ENCODE measurements around the gene MYL9.
"Not testable (repeated sequence)": the region's sequence is repeated elsewhere in the genome, so short reads cannot be mapped to it uniquely, and the experiment has no call there.

The MYL9 gene

DNA sequence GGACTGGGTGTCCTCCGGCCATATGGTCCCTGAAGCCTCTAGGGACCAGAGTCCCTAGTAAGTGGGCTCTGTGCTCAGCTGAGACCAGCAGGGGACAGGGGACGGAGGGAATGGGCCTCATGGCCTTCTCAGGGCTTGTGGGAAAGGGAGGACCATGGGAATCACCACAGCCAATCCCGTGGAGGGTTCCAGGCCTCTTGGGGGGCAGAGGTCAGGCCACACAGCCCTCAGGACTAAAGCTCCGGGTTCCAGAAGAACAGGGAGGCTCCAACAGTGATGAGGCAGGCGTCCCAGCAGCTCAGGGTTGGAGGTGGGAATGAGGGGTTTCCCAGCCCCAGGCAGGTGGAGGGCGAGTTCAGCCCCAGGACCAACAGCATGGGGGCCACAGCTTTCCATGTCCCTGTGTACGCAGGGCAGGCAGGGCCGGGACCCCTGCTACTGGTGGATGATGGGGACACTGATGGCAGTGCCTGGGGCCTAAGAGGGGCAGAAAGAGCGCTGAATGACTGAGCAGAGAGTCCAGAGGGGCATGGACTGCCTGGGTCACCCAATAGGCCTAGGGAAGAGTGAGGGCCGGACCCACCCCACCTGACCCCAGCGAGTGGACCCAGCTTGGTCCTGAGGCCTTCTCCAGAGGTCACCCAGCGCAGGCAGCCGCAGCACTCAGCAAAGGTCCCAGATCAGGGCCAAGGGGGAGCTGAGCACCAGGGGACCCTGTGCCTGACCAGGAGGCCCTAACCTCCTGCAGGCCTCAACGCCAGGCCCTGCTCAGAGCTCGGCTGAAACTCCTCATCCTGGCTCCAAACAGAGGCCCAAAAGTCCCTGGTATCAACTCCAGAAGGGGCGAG, 8.8 kb downstream of the MYL9 start:
- TF ChIP-seq, protein P1, sequence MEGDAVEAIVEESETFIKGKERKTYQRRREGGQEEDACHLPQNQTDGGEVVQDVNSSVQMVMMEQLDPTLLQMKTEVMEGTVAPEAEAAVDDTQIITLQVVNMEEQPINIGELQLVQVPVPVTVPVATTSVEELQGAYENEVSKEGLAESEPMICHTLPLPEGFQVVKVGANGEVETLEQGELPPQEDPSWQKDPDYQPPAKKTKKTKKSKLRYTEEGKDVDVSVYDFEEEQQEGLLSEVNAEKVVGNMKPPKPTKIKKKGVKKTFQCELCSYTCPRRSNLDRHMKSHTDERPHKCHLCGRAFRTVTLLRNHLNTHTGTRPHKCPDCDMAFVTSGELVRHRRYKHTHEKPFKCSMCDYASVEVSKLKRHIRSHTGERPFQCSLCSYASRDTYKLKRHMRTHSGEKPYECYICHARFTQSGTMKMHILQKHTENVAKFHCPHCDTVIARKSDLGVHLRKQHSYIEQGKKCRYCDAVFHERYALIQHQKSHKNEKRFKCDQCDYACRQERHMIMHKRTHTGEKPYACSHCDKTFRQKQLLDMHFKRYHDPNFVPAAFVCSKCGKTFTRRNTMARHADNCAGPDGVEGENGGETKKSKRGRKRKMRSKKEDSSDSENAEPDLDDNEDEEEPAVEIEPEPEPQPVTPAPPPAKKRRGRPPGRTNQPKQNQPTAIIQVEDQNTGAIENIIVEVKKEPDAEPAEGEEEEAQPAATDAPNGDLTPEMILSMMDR (IDR thresholded peaks at IDR 0.05; ENCODE audit: extremely low read depth, insufficient read depth, missing control alignments) = no peak
- no peak for DNase-seq (ENCODE audit: low spot score)
- in situ Hi-C loops (cut with MboI; ENCODE audit: low pct_unique_long_range_greater_than_20kb, low sequenced_read_pairs, unreplicated experiment) = no loop called here

DNA sequence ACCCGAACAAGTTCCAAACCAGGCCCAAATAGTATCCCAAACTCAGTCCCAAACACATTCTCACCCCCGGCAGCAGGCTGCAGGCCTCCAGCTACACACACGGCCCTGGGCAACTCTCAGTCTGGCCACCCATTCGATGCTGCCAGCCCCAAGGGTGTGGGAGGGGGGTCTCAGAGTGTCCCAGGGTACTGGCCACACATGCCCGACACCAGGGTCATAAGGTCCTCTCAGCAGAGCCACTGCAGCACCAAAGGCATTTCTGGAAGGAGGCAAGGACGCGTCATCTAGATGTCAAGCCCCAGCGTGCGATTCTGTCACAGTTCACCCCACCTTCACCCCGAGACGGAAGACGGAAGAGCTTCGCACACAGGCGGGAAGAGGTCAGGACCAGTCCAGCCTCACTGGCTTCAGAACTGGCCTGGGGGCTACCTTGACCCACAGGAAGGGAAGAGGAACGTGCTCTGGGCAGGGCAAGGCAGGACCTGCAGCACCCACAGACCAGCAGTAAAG, 9.5 kb downstream of the MYL9 start:
- TF ChIP-seq, protein P1 (IDR thresholded peaks at IDR 0.05; ENCODE audit: extremely low read depth, insufficient read depth, missing control alignments) = no peak
- in situ Hi-C loops (cut with MboI; ENCODE audit: low pct_unique_long_range_greater_than_20kb, low sequenced_read_pairs, unreplicated experiment) = no loop called here
- DNase-seq (ENCODE audit: low spot score) = no peak

- TF ChIP-seq, protein P1 (IDR thresholded peaks at IDR 0.05; ENCODE audit: extremely low read depth, insufficient read depth, missing control alignments) = no peak
- in situ Hi-C loops (cut with MboI; ENCODE audit: low pct_unique_long_range_greater_than_20kb, low sequenced_read_pairs, unreplicated experiment) = no loop called here
- no peak for DNase-seq (ENCODE audit: low spot score)
Measured at GRCh38 chr20:36555248-36555647, 13.9 kb downstream of the MYL9 start.

DNA sequence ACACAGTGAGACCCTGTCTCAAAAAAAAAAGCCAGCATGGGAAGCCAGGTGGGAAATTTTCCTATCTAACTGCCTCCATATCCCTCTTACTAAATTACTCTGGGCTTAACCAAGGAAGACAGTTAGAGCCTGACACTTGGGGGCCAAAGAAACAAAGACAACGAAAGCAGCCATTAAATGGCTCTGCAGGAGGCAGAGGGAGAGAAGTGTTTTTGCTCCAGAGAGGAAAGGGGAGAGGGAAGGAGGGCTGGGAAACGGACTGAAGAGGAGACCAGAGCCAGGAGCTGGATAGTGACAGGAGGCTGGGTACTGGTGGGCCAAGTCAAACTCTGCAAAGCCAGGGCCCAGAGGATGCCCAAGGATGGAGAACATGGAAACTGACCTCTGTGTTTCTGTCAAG, 21.4 kb downstream of the MYL9 start:
- DNase-seq (ENCODE audit: low spot score) = no peak
- in situ Hi-C loops (cut with MboI; ENCODE audit: low pct_unique_long_range_greater_than_20kb, low sequenced_read_pairs, unreplicated experiment) = no loop called here
- TF ChIP-seq, protein P1 (IDR thresholded peaks at IDR 0.05; ENCODE audit: extremely low read depth, insufficient read depth, missing control alignments) = no peak

- in situ Hi-C loops (cut with MboI; ENCODE audit: low pct_unique_long_range_greater_than_20kb, low sequenced_read_pairs, unreplicated experiment) = no loop called here
- DNase-seq (ENCODE audit: low spot score) = no peak
- TF ChIP-seq, protein P1 (IDR thresholded peaks at IDR 0.05; ENCODE audit: extremely low read depth, insufficient read depth, missing control alignments) = no peak
Measured at GRCh38 chr20:36563374-36563773, 22.1 kb downstream of the MYL9 start.

- DNase-seq (ENCODE audit: low spot score); in situ Hi-C loops (cut with MboI; ENCODE audit: low pct_unique_long_range_greater_than_20kb, low sequenced_read_pairs, unreplicated experiment): not testable (repeated sequence)
Measured at GRCh38 chr20:36564078-36564725, 22.9 kb downstream of the MYL9 start.

DNA sequence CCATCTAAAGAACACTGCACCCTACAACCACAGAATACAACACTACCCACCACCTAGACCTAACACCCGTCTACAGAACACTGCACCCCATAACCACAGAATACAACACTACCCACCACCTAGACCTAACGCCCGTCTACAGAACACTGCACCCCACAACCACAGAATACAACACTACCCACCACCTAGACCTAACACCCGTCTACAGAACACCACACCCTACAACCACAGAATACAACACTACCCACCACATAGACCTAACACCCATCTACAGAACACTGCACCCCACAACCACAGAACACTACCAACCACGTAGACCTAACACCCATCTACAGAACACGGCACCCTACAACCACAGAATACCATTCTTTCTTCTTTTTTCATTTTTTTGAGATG, 23.4 kb downstream of the MYL9 start:
- DNase-seq (ENCODE audit: low spot score); in situ Hi-C loops (cut with MboI; ENCODE audit: low pct_unique_long_range_greater_than_20kb, low sequenced_read_pairs, unreplicated experiment): not testable (repeated sequence)
